Kidney tubule cell (primary cell): ENCODE data around the gene AFDN.

Experiments used
- DNase-seq: peaks from one replicate; pipeline ENCODE4 v3.0.0-alpha.2; 2018; ENCODE audit warnings: low spot score

AFDN gene

GRCh38 chr6:167796192-167796981 is 30.3 kb upstream of the AFDN start:
- peak; percentile 47 for DNase-seq

- no peak for DNase-seq
Observed at GRCh38 chr6:167797011-167797471, 29.7 kb upstream of the AFDN start.

- no peak for DNase-seq
Observed at GRCh38 chr6:167797476-167798265, 29.0 kb upstream of the AFDN start.

GRCh38 chr6:167798453-167798852 is 28.3 kb upstream of the AFDN start:
- DNase-seq = no peak

GRCh38 chr6:167799033-167799821 is 27.5 kb upstream of the AFDN start:
- peak; percentile 48 for DNase-seq

- DNase-seq = no peak
Observed at GRCh38 chr6:167800549-167800948, 26.2 kb upstream of the AFDN start.

GRCh38 chr6:167801263-167801662 is 25.4 kb upstream of the AFDN start:
- DNase-seq = no peak

GRCh38 chr6:167802339-167802738 is 24.4 kb upstream of the AFDN start:
- no peak for DNase-seq

GRCh38 chr6:167803816-167804215 is 22.9 kb upstream of the AFDN start:
- no peak for DNase-seq

- no peak for DNase-seq
Observed at GRCh38 chr6:167804281-167805013, 22.3 kb upstream of the AFDN start.

- no peak for DNase-seq
Observed at GRCh38 chr6:167805349-167806060, 21.2 kb upstream of the AFDN start.

GRCh38 chr6:167806061-167806700 is 20.5 kb upstream of the AFDN start:
- no peak for DNase-seq

- no peak for DNase-seq
Observed at GRCh38 chr6:167807200-167807599, 19.5 kb upstream of the AFDN start.

GRCh38 chr6:167807756-167808155 is 19.0 kb upstream of the AFDN start:
- DNase-seq = no peak

GRCh38 chr6:167811040-167811439 is 15.7 kb upstream of the AFDN start:
- no peak for DNase-seq

- DNase-seq = no peak
Observed at GRCh38 chr6:167811442-167812087, 15.1 kb upstream of the AFDN start.

- no peak for DNase-seq
Observed at GRCh38 chr6:167812088-167812487, 14.6 kb upstream of the AFDN start.

- no peak for DNase-seq
Observed at GRCh38 chr6:167815296-167815980, 11.3 kb upstream of the AFDN start.

GRCh38 chr6:167817016-167817415 is 9.7 kb upstream of the AFDN start:
- no peak for DNase-seq
